IMR-90 (cell line): ENCODE results near the gene CFAP45. TPM values are rescaled to one million over a fixed set of nuclear protein-coding genes. Genes with fewer than 3 reads are reported as not detected.

Source experiments
- ATAC-seq: fragments of 200-7000 bp; cut with Tn5 transposase; 2 replicates; pipeline ENCODE4 v1.9.1; 2020; ENCODE audit warnings: low read depth, mild to moderate bottlenecking, moderate library complexity
- BruUV-seq: library from RNA; stranded (reverse); fragments of 400-500 nt; replicated peaks from 2 replicates; lab custom pipeline; 2021; lab: Mats Ljungman, UMichigan
- CTCF ChIA-PET: fragments of 300-600 bp; formaldehyde crosslinking; extraction: SDS; loops from one replicate; lab custom pipeline; 2021; ENCODE audit warnings: antibody characterized with exemption; lab: Yijun Ruan, JAX
- POLR2A ChIA-PET: fragments of 300-600 bp; sonication (Branson Sonifier 250); formaldehyde crosslinking; loops from one replicate; lab custom pipeline; 2022; ENCODE audit warnings: antibody characterized with exemption; ENCODE audit not compliant: unreplicated experiment; lab: Charles Lee
- DNase-seq: peaks from one replicate; pipeline ENCODE4 v3.0.0; 2013
- H2AFZ ChIP-seq: replicated peaks from 2 replicates; pipeline ENCODE3; 2013; ENCODE audit warnings: low read length, mild to moderate bottlenecking; ENCODE audit not compliant: poor library complexity
- H2AK5ac ChIP-seq: 2 replicates; pipeline ENCODE4 v1.6.1; 2013; ENCODE audit warnings: low read depth, low read length, inconsistent platforms
- H2AK9ac ChIP-seq: replicated peaks from 2 replicates; pipeline ENCODE3; 2013; ENCODE audit warnings: mild to moderate bottlenecking, low read depth, low read length, moderate library complexity; ENCODE audit not compliant: poor library complexity
- H2BK120ac ChIP-seq: 2 replicates; pipeline ENCODE4 v1.6.1; 2013; ENCODE audit warnings: low read depth, low read length, inconsistent platforms
- H2BK15ac ChIP-seq: 3 replicates; pipeline ENCODE4 v1.6.1; 2013; ENCODE audit warnings: low read depth, low read length, inconsistent platforms
- H2BK20ac ChIP-seq: 2 replicates; pipeline ENCODE4 v1.6.1; 2013; ENCODE audit warnings: low read depth, mild to moderate bottlenecking, inconsistent platforms, low read length, moderate library complexity
- H2BK5ac ChIP-seq: 2 replicates; pipeline ENCODE4 v1.6.1; 2013; ENCODE audit warnings: mild to moderate bottlenecking, low read depth, low read length, inconsistent platforms; ENCODE audit not compliant: poor library complexity, severe bottlenecking
- H3K14ac ChIP-seq: replicated peaks from 2 replicates; pipeline ENCODE4 v1.6.1; 2013; ENCODE audit warnings: low read depth, low read length, inconsistent platforms
- H3K18ac ChIP-seq: 2 replicates; pipeline ENCODE4 v1.6.1; 2013; ENCODE audit warnings: low read depth, low read length, control low read depth
- H3K23ac ChIP-seq: 2 replicates; pipeline ENCODE4 v1.6.1; 2013; ENCODE audit warnings: low read depth, low read length, inconsistent platforms
- H3K27ac ChIP-seq: 2 replicates; pipeline ENCODE4 v1.5.1; 2013; ENCODE audit warnings: mild to moderate bottlenecking, control low read depth, low read length; ENCODE audit not compliant: insufficient read depth
- H3K27me3 ChIP-seq: 2 replicates; pipeline ENCODE4 v1.6.1; 2013; ENCODE audit warnings: low read length; ENCODE audit not compliant: control insufficient read depth, insufficient read depth
- H3K36me3 ChIP-seq: 2 replicates; pipeline ENCODE4 v1.6.1; 2013; ENCODE audit warnings: low read length, mixed read lengths; ENCODE audit not compliant: control insufficient read depth, insufficient read depth
- H3K4ac ChIP-seq: 2 replicates; pipeline ENCODE4 v1.6.1; 2013; ENCODE audit warnings: low read depth, low read length, inconsistent platforms
- H3K4me1 ChIP-seq: 2 replicates; pipeline ENCODE4 v1.6.1; 2013; ENCODE audit warnings: low read length, mixed read lengths; ENCODE audit not compliant: control insufficient read depth, insufficient read depth
- H3K4me2 ChIP-seq: 2 replicates; pipeline ENCODE4 v1.6.1; 2013; ENCODE audit warnings: low read depth, mild to moderate bottlenecking, control low read depth, low read length, moderate library complexity
- H3K4me3 ChIP-seq: 2 replicates; pipeline ENCODE4 v1.5.1; 2013; ENCODE audit warnings: low read depth, mild to moderate bottlenecking, control low read depth, low read length, moderate library complexity; ENCODE audit not compliant: insufficient read depth
- H3K56ac ChIP-seq: 2 replicates; pipeline ENCODE4 v1.6.1; 2013; ENCODE audit warnings: low read length, inconsistent platforms; ENCODE audit not compliant: insufficient read depth; ENCODE audit errors: extremely low read depth
- H3K79me1 ChIP-seq, 2 experiments: 2 replicates each; pipeline ENCODE4 v1.6.1; 2013; ENCODE audit warnings: low read length in 2 of 2, inconsistent platforms in 1 of 2, low read depth in 1 of 2
- H3K9ac ChIP-seq: 2 replicates; pipeline ENCODE4 v1.6.1; 2013; ENCODE audit warnings: low read depth, low read length, control low read depth
- H3K9me1 ChIP-seq: 2 replicates; pipeline ENCODE4 v1.6.1; 2013; ENCODE audit warnings: low read length, inconsistent platforms; ENCODE audit not compliant: insufficient read depth
- H3K9me3 ChIP-seq: 2 replicates; pipeline ENCODE4 v1.6.1; 2013; ENCODE audit warnings: low read length; ENCODE audit not compliant: control insufficient read depth, insufficient read depth
- H4K20me1 ChIP-seq: 2 replicates; pipeline ENCODE4 v1.6.1; 2013; ENCODE audit warnings: low read length, inconsistent platforms; ENCODE audit not compliant: insufficient read depth
- H4K5ac ChIP-seq: 2 replicates; pipeline ENCODE4 v1.6.1; 2013; ENCODE audit warnings: mild to moderate bottlenecking, low read depth, low read length, control low read depth
- H4K8ac ChIP-seq, 2 experiments: 2 replicates each; pipeline ENCODE4 v1.6.1; 2013; ENCODE audit warnings: low read depth in 2 of 2, low read length in 2 of 2, control low read depth in 1 of 2, inconsistent platforms in 1 of 2
- H4K91ac ChIP-seq: 2 replicates; pipeline ENCODE4 v1.6.1; 2013; ENCODE audit warnings: low read depth, low read length, inconsistent platforms; ENCODE audit not compliant: insufficient read depth
- BHLHE40 ChIP-seq: fragments of 150-350 bp; IDR thresholded peaks from 2 replicates; pipeline ENCODE4 v1.6.1; 2016; ENCODE audit warnings: mild to moderate bottlenecking, low read depth, low read length
- ELK1 ChIP-seq: fragments of 150-350 bp; IDR thresholded peaks from 2 replicates; pipeline ENCODE4 v1.6.1; 2016; ENCODE audit warnings: low read depth, mild to moderate bottlenecking, low read length, moderate library complexity, borderline replicate concordance
- FOS ChIP-seq: fragments of 150-350 bp; IDR thresholded peaks from 2 replicates; pipeline ENCODE4 v1.6.1; 2016; ENCODE audit warnings: low read depth, low read length
- MAFK ChIP-seq: IDR thresholded peaks from 2 replicates; pipeline ENCODE4 v1.6.1; 2012; ENCODE audit warnings: low read depth, low read length, improper control_type of control experiment
- MXI1 ChIP-seq: IDR thresholded peaks from 2 replicates; pipeline ENCODE4 v1.6.1; 2012; ENCODE audit warnings: low read depth, mild to moderate bottlenecking, low read length, moderate library complexity, borderline replicate concordance
- RAD21 ChIP-seq: IDR thresholded peaks from 2 replicates; pipeline ENCODE4 v1.6.1; 2012; ENCODE audit warnings: low read length, improper control_type of control experiment
- SMC3 ChIP-seq: fragments of 150-350 bp; IDR thresholded peaks from 2 replicates; pipeline ENCODE4 v1.6.1; 2016; ENCODE audit warnings: low read depth, mild to moderate bottlenecking, antibody characterized with exemption, low read length, moderate library complexity
- WGBS, 2 experiments: methylation state at CpG; one replicate each; pipeline versions ENCODE4 v1.1.5 to v1.1.7; 2013; ENCODE audit warnings: missing lambda C conversion rate in 2 of 2; ENCODE audit not compliant: insufficient read length in 1 of 2; ENCODE audit errors: extremely low coverage in 2 of 2; 5-methylcytosine and 5-hydroxymethylcytosine counted together
- dilution Hi-C: fragments of 300-500 bp; cut with HindIII; formaldehyde crosslinking; loops from one replicate; pipeline ENCODE4 v1.14.3; 2018; ENCODE audit warnings: low sequenced_read_pairs; ENCODE audit not compliant: unreplicated experiment
- in situ Hi-C: fragments of 300-500 bp; cut with MboI; formaldehyde crosslinking; loops from 3 replicates; pipeline ENCODE4 v1.14.3; 2019; ENCODE audit warnings: low sequenced_read_pairs, inconsistent platforms, mixed read lengths
- intact Hi-C: fragments of 100-400 bp; cut with micrococcal nuclease; formaldehyde crosslinking; loops from 2 replicates; pipeline ENCODE4 v1.10.0; 2022
- polyA plus RNA-seq, 3 experiments: library from polyadenylated mRNA; depleted of rRNA; stranded (reverse); fragments of >200 nt; gene quantifications; 2 replicates each; pipeline ENCODE4 v1.2.3, GENCODE V29; 2012; ENCODE audit warnings: low replicate concordance in 1 of 3
- total RNA-seq: library from RNA; depleted of rRNA; stranded (reverse); fragments of >200 nt; gene quantifications from 2 replicates; pipeline ENCODE4 v1.2.3, GENCODE V29; 2012

CFAP45 gene
- total and polyA plus RNA-seq, 2 of the 4 experiments (the other 2 are of a cell fraction): 0.51 to 0.72 TPM

- Histone ChIP-seq H3K9me1 (no peaks in the 10 kb centered on the region), H2BK20ac (no peak overlapping the region), H3K4me3 (no peak overlapping the region), H3K23ac (no peak overlapping the region), H2BK15ac (no peak overlapping the region), H3K4ac (no peak overlapping the region), H3K9ac (no peak overlapping the region), H2AK9ac (no peak overlapping the region), H4K91ac (no peak overlapping the region), H4K5ac (no peak overlapping the region), H3K18ac (no peak overlapping the region), H3K79me1 (no peaks in the 10 kb centered on the region), H4K8ac (no peak overlapping the region), H2AK5ac (no peak overlapping the region), H3K36me3 (no peaks in the 10 kb centered on the region), H3K27me3 (no peaks in the 10 kb centered on the region), H3K27ac (no peak overlapping the region), H2AFZ (no peak overlapping the region), H3K4me2 (no peak overlapping the region), H2BK5ac (no peak overlapping the region), H2BK120ac (no peak overlapping the region), H3K9me3 (no peaks in the 10 kb centered on the region), H4K20me1 (no peaks in the 10 kb centered on the region), H3K56ac (no peak overlapping the region), H3K4me1 (peaks cover 8% of the 10 kb centered on the region), H3K14ac (no peak overlapping the region)
- in situ Hi-C loops (no loop called here), intact Hi-C loops (no loop called here), dilution Hi-C loops (no loop called here)
- CTCF ChIA-PET: interaction anchor here (0.8 to 1.0 kb wide), 2 partner anchors 29 to 74 kb away, joined by 3 read pairs; no protein-coding TSS in a partner anchor
- DNase-seq (no peak), ATAC-seq (no peak)
- 91% methylated on average over 8 of the region's 15 CpGs; no CpG with 5 or more reads in 1 of the 2 experiments for WGBS, 2 experiments
- TF ChIP-seq MAFK (no peak), RAD21 (no peak), BHLHE40 (no peak), SMC3 (no peak), ELK1 (no peak), MXI1 (no peak), FOS (no peak)
- no TSS peak for BruUV-seq
- POLR2A ChIA-PET: no interaction called here
Observed at GRCh38 chr1:159872891-159873290, 27.1 kb downstream of the CFAP45 start.
